GM12864 (cell line): ENCODE data around the gene C2orf74.
"Not testable (repeated sequence)": the region's sequence is repeated elsewhere in the genome, so short reads cannot be mapped to it uniquely, and the experiment has no call there.

Experiments
- DNase-seq: peaks from one replicate; pipeline ENCODE4 v3.0.0-alpha.2; 2011; ENCODE audit warnings: low read depth
- H3K4me3 ChIP-seq: 2 replicates; pipeline ENCODE4 v1.5.1; 2011; ENCODE audit warnings: mild to moderate bottlenecking, low read depth, low read length, control low read depth
- TF ChIP-seq, protein P1 (sequence below): IDR thresholded peaks from 2 replicates; pipeline ENCODE4 v1.5.1; 2011; ENCODE audit warnings: low read depth, mild to moderate bottlenecking, moderate library complexity, low read length, control low read depth, inconsistent platforms; ENCODE audit errors: missing control alignments

C2orf74 gene

DNA sequence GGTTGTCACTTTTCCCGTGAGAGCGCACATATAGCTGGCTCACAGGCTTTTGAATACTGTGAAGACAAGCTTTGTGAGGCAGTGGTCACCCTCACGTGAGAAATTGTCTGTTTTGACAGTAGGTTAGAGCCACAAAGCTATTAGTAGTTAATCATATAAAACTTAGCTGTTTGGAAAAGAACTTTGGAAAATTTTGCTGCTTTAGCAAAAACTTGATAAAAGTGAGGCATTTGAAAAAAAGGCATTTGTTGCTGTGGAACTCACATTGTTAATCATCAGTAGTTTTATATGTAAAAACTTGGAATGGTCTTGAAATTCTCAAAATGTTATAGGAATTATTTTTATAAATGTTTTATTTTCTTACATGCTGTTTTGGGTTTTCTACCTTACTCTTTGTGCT lies 22.3 kb downstream of the C2orf74 start:
- DNase-seq: no peak
- TF ChIP-seq, protein P1, sequence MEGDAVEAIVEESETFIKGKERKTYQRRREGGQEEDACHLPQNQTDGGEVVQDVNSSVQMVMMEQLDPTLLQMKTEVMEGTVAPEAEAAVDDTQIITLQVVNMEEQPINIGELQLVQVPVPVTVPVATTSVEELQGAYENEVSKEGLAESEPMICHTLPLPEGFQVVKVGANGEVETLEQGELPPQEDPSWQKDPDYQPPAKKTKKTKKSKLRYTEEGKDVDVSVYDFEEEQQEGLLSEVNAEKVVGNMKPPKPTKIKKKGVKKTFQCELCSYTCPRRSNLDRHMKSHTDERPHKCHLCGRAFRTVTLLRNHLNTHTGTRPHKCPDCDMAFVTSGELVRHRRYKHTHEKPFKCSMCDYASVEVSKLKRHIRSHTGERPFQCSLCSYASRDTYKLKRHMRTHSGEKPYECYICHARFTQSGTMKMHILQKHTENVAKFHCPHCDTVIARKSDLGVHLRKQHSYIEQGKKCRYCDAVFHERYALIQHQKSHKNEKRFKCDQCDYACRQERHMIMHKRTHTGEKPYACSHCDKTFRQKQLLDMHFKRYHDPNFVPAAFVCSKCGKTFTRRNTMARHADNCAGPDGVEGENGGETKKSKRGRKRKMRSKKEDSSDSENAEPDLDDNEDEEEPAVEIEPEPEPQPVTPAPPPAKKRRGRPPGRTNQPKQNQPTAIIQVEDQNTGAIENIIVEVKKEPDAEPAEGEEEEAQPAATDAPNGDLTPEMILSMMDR: no peak
- no peak overlapping the region for H3K4me3 ChIP-seq

DNA sequence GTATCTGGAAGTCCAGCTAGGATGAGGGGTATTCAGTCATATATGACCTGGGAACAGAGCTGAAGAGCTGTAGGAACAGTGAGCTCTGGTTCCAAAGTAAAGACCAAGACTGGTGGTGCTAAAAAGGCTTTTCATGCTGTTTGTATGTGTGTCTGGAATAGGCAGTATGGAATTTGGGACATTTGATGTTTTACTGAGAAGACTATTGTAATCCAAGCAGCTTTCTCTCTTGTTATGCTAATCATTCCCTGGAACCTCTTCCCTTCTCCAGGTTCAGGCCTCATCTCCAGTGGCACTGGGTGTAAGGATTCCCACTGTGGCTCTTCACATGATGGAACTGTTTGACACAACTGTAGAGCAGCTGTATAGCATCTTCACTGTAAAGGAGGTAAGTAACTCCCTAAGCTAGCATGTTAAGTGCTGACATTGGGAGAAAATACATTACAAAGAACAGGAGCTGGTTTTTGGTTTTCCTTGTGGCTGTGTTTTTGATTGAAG lies 23.3 kb downstream of the C2orf74 start:
- TF ChIP-seq, protein P1: no peak
- DNase-seq: no peak
- no peak overlapping the region for H3K4me3 ChIP-seq

DNA sequence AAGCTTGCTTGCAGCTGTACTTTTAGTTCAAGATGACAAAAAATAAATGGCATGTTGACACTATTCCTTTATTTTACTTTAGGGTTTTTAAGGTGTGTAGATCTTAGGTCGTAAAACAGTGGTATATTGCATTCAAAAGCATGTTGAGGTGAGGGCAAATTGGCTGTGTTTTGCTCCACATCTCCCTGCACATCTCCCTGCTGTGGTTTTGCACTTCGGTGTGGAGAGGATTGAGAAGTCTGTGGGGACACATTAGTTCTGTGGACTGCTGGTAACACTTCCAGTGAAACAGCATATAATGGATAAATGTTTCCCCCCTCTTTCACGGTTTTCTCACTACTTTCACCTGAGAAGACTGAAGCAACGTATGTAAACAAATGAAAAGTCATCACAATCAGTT lies 25.1 kb downstream of the C2orf74 start:
- TF ChIP-seq, protein P1: no peak
- no peak for DNase-seq

DNA sequence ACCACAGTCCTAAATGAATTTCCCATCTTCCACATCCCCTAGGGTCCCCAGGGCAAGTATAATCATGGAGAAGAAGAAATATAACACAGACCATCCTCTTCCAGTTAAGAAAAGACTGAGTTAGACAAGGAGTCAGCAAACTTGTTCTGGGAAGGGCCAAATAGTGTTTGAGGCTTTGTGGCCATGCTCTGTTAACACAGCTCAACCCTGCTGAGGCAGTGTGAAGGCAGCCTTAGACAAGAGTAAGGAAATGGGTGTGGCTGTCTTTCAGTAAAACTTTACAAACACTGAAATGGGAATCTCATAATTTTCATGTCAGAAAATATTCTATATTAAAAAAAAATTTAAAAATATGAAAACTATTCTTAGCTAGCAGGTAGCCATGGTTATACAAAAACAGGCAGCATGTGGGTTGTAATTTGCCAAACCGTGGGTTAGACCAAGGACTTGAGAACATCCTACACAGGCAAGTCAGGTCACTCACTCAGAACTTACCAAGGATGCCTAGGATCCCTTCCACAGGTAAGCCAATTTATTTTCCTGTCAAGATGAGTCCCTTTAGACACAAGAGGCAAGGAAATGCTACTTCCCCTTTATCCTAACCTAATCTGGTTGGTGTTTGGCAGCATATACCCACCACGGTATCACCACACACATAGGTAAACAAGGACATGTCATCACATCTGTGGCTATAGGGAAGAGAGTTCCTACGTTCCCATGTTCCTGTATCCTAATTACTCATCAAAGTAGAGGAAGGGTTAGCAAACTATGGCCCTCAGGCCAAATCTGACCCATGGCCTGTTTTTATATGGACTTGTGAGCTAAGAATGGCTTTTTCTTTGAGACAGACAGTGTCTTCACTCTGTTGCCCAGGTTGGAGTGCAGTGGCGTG lies 31.9 kb downstream of the C2orf74 start:
- DNase-seq: no peak
- TF ChIP-seq, protein P1: no peak
- H3K4me3 ChIP-seq: no peak overlapping the region

More for the DNA sequence above, 25.1 kb downstream of the C2orf74 start:
- H3K4me3 ChIP-seq: no peak overlapping the region

DNA sequence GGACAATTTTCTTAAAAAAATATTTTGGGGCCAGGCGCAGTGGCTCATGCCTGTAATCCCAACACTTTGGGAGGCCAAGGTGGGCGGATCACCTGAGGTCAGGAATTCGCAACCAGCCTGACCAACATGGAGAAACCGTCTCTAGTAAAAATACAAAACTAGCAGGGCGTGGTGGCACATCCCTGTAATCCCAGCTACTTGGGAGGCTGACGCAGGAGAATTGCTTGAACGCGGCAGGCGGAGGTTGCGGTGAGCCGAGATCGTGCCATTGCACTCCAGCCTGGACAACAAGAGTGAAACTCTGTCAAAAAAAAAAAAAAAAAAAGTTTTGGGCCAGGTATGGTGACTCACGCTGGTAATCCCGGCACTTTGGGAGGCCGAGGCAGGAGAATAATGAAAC lies 32.7 kb downstream of the C2orf74 start:
- not testable (repeated sequence) for H3K4me3 ChIP-seq, DNase-seq

DNA sequence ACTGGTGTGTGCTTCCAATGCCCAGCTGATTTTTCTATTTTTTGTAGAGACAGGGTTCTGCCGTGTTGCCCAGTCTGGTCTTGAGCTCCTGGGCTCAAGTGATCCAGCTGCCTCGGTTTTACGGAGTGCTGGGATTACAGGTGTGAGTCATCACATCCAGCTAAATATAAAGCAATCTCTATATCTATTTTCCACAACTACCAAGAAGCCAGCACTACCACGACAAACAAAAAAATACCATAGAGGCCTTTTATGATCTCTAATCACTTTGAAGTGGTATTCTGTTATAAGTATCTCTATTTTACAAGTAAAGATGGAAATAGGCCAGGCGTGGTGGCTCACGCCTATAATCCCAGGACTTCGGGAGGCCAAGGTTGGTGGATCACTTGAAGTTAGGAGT lies 34.7 kb downstream of the C2orf74 start:
- TF ChIP-seq, protein P1: no peak
- H3K4me3 ChIP-seq: no peak overlapping the region
- DNase-seq: no peak

DNA sequence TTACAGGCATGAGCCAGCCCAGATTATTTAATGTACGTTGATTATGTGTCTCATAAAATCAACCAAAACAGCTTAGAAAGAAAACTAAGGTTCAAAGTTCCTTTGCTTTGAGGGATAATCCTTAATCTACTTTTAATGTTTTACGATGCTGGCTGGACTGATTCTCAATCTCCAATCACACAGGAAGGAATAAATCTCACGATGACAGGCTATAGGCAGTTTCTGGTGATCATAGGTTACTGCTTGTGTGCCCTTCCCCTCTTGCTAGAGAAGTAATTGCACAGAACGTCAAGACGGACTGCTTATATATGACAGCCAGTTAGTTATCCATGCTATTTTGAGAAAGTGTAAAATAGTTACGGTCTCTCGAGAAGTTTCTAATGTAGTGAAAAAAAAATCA lies 43.1 kb downstream of the C2orf74 start:
- TF ChIP-seq, protein P1: no peak
- no peak for DNase-seq
- no peak overlapping the region for H3K4me3 ChIP-seq
